AG10803 (cell line): ENCODE data around the gene RGS9BP.
A peak's percentile ranks its signal among the peaks of the same experiment; 100 is the strongest.

Experiments used
- DNase-seq: peaks from one replicate; pipeline ENCODE4 v3.0.0; 2010; ENCODE audit warnings: low read depth
- H3K4me3 ChIP-seq: 2 replicates; pipeline ENCODE4 v1.5.1; 2011; ENCODE audit warnings: mild to moderate bottlenecking, low read length, control low read depth
- TF ChIP-seq, protein P1 (sequence below): conservative IDR thresholded peaks from 2 replicates; pipeline ENCODE4 v1.5.1; 2011; ENCODE audit warnings: mild to moderate bottlenecking, low read length, control low read depth, inconsistent platforms

Gene RGS9BP

DNA sequence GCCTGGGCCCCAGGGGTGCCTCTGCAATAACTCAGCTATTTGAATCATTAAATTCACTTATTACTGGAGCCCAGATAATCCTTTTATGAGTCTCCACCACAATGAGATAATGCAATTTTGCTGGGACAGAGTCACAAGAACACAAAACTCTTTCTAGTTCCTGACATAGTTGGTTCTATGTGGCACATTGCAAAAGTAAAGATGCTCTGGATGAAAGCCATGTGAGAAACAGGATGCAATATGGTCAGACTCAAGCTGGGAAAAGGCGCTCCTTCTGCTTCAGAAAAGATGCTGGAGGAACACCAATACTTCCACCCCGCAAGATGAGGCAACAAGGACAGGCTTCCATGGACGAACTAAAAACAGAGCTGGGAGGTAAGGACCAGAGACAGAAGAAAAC lies 6.3 kb upstream of the RGS9BP start:
- peak; percentile 29 for DNase-seq
- H3K4me3 ChIP-seq = no peak overlapping the region
- TF ChIP-seq, protein P1, sequence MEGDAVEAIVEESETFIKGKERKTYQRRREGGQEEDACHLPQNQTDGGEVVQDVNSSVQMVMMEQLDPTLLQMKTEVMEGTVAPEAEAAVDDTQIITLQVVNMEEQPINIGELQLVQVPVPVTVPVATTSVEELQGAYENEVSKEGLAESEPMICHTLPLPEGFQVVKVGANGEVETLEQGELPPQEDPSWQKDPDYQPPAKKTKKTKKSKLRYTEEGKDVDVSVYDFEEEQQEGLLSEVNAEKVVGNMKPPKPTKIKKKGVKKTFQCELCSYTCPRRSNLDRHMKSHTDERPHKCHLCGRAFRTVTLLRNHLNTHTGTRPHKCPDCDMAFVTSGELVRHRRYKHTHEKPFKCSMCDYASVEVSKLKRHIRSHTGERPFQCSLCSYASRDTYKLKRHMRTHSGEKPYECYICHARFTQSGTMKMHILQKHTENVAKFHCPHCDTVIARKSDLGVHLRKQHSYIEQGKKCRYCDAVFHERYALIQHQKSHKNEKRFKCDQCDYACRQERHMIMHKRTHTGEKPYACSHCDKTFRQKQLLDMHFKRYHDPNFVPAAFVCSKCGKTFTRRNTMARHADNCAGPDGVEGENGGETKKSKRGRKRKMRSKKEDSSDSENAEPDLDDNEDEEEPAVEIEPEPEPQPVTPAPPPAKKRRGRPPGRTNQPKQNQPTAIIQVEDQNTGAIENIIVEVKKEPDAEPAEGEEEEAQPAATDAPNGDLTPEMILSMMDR = no peak

DNA sequence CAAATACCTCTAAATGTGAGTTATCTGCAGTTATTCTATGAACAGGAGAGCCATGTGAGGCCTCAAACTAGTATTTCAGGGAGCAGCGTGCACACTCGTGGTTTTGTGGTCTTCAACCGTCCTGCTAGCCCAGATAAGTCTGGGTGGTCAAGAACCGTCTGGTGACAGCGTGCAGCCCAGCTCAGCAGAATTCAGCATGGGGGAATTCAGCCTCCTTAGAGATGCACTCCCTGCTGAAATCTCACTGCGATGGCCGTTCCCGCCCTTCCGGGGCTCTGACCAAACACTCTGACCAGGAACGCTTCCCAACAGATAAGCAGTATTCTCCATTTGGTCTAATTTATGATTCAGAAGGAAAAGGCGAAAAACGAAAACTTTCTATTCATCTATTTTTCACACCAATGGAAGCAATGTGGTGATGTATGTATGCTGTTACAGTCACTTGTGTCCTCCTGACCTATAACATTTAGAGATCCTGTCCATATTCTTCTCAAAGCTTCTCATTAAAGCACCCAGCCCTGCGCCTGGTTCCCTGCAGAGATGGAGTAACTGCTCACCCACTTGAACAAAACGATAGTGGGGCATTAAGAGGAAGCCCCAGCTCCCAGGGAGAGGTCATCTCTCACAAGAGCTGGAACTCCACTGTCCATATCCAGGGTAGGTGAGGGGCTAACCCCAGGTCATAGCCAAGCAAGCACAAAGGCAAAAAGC lies 3.6 kb upstream of the RGS9BP start:
- H3K4me3 ChIP-seq = no peak overlapping the region
- no peak for DNase-seq
- TF ChIP-seq, protein P1 = no peak

DNA sequence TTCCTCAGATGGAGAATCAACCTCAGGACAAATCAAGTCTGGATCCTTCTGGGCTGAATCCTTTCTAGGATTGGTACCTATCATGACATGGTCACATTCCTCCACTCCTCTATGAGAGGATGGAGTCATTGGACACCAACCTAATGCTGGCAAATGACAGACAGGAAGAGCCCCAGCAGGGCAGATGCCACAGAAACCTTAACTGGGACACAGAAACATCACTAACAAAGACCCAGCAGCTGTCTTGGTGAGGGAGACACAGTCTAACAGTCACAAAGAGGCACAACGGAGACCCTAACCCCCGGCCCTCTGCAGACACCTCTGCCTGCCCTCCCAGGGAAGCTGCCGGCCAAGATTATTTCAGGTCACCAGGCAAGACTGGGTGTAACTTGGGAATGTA lies 2.8 kb upstream of the RGS9BP start:
- H3K4me3 ChIP-seq = no peak overlapping the region
- TF ChIP-seq, protein P1 = no peak
- no peak for DNase-seq

DNA sequence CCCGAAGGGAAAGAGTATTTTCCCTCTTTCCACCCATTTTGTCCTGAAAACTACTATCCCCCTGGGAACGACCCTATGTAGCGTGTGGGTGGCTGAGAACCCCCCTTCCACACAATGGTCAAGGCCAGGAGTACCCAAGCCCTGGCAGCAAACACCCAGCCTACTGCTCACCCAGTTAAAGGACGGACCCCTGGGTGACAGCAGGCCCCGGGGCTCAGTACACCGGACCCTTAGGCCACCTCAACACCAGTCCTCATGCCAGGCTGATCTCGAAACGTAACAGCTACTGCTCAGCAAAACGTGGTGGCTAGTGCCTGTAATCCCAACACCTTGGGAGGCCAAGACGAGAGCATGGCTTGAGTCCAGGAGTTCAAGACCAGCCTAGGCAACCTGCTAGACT lies 2.1 kb upstream of the RGS9BP start:
- DNase-seq = no peak
- TF ChIP-seq, protein P1 = no peak
- H3K4me3 ChIP-seq = peak overlapping the region; percentile 9

DNA sequence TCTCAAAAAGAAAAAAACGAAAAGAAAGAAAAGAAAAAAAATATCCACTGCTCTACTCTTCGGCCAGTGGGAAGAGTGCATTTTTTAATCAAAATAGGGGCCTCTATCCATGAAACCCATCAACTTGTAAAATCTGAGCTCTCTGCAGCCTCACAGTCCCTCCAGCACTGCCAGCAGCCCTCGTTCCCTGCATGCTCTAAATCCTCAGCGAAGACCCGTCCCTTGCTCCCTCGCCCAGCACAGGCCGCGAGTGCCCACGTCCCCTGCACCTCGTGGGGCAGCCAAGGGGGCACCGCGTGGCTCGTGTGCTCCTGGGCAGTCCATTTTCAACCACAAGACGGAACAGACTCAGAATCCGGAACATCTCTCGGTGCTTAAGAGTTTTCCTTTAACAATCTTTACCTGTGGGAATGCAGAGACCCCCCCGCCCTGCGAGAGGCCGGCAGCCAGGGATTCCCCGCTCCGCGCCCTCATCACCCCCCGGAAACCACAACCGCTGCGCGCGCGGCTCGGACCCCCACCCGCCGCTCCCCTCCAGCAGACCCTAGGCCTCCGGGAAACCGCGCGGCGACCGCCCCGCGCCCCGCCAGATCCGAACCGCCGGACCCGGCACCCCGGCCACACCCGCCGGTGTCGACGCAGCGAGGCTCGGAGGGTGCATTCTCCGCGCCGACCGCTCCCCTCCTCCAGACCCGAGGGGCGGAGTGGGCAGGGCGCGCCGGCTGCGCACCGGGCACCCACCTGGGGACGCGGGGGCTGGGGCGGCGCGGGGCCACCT lies 1.3 kb upstream of the RGS9BP start:
- no peak for DNase-seq
- H3K4me3 ChIP-seq = peak overlapping the region; percentile 84
- TF ChIP-seq, protein P1 = no peak

DNA sequence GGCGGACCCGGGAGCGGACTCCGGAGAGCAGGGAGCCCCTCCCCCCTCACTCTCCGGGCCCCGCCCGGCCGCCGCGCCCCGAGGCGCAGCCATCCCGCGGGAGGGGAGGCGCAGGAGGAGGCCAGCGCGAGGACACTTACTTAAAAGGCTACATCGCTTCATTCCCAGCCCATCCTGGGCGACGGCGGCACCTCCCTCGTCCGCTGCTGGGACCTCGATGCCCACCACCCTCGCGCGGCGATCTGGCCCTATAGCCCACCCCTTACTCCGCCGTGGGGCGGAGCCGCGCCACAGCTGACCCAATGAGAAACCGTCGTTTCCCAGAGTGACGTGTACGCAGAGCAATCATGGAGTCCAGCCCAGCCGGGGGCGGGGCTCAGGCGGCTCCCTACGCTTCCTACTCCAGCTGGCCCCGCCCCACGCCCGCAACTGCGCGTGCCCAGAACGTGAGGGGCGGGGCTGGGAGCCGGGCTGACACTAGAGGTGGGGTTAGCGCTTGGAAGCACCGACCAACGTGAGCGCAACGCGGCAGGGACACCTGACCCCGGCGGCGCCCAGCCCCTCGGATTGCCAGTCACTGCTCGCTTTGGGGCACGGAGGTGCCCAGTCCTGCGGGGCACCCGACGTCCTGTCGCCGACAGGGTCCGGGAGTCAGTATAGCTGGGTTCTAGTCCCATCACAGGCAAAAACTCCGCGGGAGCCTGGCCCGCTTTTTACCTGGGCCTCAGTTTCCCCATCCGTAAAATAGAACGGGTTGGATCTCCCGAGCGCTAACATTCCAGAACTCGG lies 523 bp upstream of the RGS9BP start, which contains the start of gene ANKRD27:
TSS of gene ANKRD27 (minus strand) at position 250 of the 789 bp plus-strand sequence. CDS start 16,165 bp downstream, outside the sequence.
- DNase-seq = peak; percentile 95

More for the DNA sequence above, 523 bp upstream of the RGS9BP start, which contains the start of gene ANKRD27:
- TF ChIP-seq, protein P1 = no peak
- H3K4me3 ChIP-seq = peak within 1 kb of the TSS; percentile 94
